GM12801 (cell line): Measurements from ENCODE around the gene APPL1.

Experiments
- TF ChIP-seq, protein P1 (sequence below): IDR thresholded peaks from one replicate; pipeline ENCODE4 v1.5.1; 2011; ENCODE audit warnings: control low read depth; ENCODE audit not compliant: insufficient read length; ENCODE audit errors: extremely low read depth

The APPL1 gene

DNA sequence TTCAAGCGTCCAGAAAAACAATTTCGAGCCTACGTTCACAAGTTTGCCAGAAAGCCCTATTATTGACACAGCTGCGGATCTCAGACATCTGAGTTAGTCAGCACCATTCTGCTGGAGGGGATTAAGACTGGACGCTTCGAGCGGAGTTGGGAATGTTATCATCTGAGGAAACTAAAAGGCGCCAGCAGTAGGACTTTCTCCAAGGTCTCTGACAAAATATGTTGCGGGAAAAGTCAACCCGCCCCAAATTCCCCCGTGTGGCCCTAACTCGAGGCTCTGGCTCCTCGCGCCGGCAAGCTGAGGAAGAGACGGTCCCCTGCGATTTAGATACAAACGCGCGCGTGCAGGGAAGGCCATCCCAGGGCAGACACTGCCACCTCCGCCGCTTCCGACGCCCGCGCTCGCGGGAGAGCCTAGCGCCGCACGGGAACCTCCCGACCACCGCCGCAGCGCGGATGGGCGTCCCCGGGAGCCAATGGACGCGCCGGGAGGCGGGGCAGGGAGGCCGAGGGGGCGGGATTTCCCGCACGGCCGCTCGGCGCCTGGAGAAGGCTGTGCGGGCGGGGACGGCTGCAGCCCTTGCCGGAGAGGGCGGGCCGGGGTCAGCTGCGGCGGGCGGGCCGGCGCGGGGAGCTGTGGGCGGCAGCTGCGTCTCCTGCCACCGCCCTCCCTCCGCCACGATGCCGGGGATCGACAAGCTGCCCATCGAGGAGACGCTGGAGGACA, at the start of gene APPL1:
TSS of gene APPL1 (plus strand) at position 526 of the 726 bp plus-strand sequence. CDS start at position 681, 155 bp downstream.
- TF ChIP-seq, protein P1, sequence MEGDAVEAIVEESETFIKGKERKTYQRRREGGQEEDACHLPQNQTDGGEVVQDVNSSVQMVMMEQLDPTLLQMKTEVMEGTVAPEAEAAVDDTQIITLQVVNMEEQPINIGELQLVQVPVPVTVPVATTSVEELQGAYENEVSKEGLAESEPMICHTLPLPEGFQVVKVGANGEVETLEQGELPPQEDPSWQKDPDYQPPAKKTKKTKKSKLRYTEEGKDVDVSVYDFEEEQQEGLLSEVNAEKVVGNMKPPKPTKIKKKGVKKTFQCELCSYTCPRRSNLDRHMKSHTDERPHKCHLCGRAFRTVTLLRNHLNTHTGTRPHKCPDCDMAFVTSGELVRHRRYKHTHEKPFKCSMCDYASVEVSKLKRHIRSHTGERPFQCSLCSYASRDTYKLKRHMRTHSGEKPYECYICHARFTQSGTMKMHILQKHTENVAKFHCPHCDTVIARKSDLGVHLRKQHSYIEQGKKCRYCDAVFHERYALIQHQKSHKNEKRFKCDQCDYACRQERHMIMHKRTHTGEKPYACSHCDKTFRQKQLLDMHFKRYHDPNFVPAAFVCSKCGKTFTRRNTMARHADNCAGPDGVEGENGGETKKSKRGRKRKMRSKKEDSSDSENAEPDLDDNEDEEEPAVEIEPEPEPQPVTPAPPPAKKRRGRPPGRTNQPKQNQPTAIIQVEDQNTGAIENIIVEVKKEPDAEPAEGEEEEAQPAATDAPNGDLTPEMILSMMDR: no peak

DNA sequence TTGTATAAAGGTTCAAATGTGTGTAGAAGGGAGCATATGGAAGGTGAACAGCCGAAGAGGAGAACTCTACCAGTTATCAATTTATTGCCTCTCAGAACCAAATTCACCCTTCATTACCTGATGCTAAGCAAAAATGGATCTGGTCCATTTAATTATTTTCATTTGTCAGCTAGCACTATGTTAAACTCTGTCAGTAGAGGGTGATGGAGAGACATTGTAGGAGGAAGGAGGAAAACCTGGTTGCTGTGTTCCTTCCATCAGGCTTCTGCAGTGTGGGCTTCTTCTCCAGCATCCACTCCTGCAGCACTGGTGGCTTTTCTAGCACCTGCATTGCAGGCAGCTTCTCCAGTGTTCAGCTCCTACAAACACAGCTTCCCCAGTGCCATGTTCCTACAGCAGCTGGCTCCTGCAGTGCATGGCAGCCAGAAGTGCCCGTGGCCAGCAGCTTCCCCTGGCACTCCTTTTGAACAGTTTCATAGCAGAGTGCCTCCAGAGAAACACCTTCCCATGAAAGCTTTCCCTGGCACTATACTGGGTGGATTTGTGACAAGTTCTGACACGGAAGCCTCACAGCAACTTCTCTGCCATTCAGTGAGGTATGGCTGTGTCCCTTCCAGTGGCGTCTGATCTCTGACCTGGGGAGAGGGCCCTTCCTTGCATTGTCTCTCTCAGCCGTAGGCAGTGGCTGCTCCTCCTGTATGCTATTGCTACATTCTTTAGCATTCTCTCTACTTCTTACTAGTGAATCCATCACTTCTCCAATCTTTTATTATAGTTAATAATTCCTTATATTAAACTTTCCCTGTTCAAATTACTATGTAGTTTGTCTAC, 47.7 kb upstream of the APPL1 start:
- TF ChIP-seq, protein P1: no peak

GRCh38 chr3:57184526-57184925, 43.0 kb upstream of the APPL1 start:
- TF ChIP-seq, protein P1: no peak

DNA sequence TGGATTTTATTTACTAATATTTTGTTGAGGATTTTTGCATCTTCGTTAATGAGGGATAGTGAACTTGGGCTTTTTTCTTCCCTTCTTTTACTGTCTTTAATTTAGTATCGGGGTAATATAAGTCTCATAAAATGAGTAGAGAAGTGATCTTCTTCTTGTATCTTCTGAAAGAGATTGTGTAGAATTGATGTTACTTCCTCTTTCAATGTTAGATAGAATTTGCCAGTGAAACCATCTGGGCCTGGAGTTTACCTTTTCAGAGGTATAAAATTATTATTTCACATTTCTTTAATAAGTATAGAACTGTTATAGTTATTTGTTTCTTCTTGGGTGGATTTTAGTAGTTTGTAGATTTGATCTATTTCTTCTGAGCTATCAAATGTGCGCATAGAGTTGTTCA, 35.5 kb upstream of the APPL1 start:
- TF ChIP-seq, protein P1: no peak

DNA sequence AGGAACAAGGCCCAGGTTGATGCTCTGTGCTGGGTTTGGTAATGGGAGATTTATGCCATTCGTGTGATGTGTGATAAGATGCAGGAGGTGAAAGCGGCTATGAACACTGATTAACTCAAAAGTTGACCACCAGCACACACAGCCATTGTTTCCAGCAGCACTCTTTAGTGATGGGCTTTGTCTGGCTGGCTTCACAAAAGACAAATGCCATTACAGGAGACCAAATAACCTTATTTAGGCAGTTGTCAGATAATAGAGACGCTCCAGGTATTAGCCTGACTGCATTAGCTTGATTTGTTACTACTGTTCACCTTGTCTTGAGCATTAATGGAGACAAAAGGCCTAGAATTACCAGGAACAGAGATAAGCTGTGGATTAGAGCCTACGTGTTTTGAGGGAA, 32.9 kb upstream of the APPL1 start:
- TF ChIP-seq, protein P1: no peak

GRCh38 chr3:57199895-57200297, 27.6 kb upstream of the APPL1 start, which contains the start of gene HESX1:
Gene HESX1, minus strand, starts transcription at chr3:57199978. Its CDS starts 60 bp downstream, at chr3:57199918.
- TF ChIP-seq, protein P1: no peak

DNA sequence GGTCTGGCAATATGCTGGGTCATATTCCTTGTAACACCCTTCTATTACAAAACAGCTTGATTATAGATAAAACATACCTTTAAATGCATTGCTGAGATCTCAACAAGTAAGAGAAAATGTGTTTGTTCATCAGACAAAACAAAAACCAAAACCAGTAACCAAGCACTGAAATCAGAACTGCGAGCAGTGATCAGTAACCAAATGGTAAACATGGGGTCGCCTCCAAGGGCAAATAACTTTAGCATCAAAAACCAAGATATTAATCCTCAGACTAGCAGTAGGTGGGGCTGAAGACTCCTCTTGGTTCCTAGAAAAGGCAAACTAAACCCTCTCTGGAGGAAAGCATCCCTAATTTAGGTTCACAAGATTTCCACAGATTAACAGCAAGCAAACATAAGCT, 21.1 kb upstream of the APPL1 start:
- TF ChIP-seq, protein P1: no peak
